Stimulated activated CD4-positive, alpha-beta T cell treated with anti-CD3 and anti-CD28 coated beads, Interleukin-12 subunit alpha, Interleukin-12 subunit beta, amount 100 ng/mL, for 4 hours (primary cell): ENCODE measurements around the gene PRKACA.
"Not testable (repeated sequence)": the region's sequence is repeated elsewhere in the genome, so short reads cannot be mapped to it uniquely, and the experiment has no call there.

Experiments used
- DNase-seq: peaks from one replicate; pipeline ENCODE4 v3.0.0-alpha.2; 2020

The PRKACA gene

GRCh38 chr19:14063105-14063504, 54.5 kb downstream of the PRKACA start:
- no peak for DNase-seq

GRCh38 chr19:14062558-14062855, 55.1 kb downstream of the PRKACA start:
- DNase-seq = no peak

GRCh38 chr19:14061751-14062557, 55.6 kb downstream of the PRKACA start, which contains the start of gene PALM3:
TSS of gene PALM3 (minus strand) at chr19:14062076. CDS start at chr19:14061980, 96 bp downstream.
- DNase-seq = no peak

- no peak for DNase-seq
Measured at GRCh38 chr19:14061081-14061749, 56.3 kb downstream of the PRKACA start.

- no peak for DNase-seq
Measured at GRCh38 chr19:14059652-14060155, 57.9 kb downstream of the PRKACA start.

- DNase-seq = peak; percentile 51
Measured at GRCh38 chr19:14059093-14059480, 58.5 kb downstream of the PRKACA start.

GRCh38 chr19:14058182-14059092, 59.1 kb downstream of the PRKACA start:
- no peak for DNase-seq

GRCh38 chr19:14056741-14057356, 60.7 kb downstream of the PRKACA start:
- no peak for DNase-seq

- no peak for DNase-seq
Measured at GRCh38 chr19:14056069-14056666, 61.4 kb downstream of the PRKACA start.

- DNase-seq = no peak
Measured at GRCh38 chr19:14055396-14055795, 62.2 kb downstream of the PRKACA start.

- no peak for DNase-seq
Measured at GRCh38 chr19:14054721-14055120, 62.8 kb downstream of the PRKACA start.

GRCh38 chr19:14054099-14054498, 63.5 kb downstream of the PRKACA start:
- no peak for DNase-seq

- DNase-seq = no peak
Measured at GRCh38 chr19:14053500-14053899, 64.1 kb downstream of the PRKACA start.

GRCh38 chr19:14053032-14053431, 64.5 kb downstream of the PRKACA start:
- DNase-seq = no peak

GRCh38 chr19:14052470-14052869, 65.1 kb downstream of the PRKACA start:
- DNase-seq = no peak

- no peak for DNase-seq
Measured at GRCh38 chr19:14051980-14052379, 65.6 kb downstream of the PRKACA start.

- DNase-seq = not testable (repeated sequence)
Measured at GRCh38 chr19:14050961-14051360, 66.6 kb downstream of the PRKACA start.

GRCh38 chr19:14050512-14050911, 67.0 kb downstream of the PRKACA start:
- DNase-seq = no peak

- DNase-seq = peak; percentile 76
Measured at GRCh38 chr19:14048443-14049153, 69.0 kb downstream of the PRKACA start.

GRCh38 chr19:14047866-14048265, 69.7 kb downstream of the PRKACA start:
- not testable (repeated sequence) for DNase-seq
